GM19239 (cell line): Measurements from ENCODE around the gene KRT37.
"Not testable (repeated sequence)": the region's sequence is repeated elsewhere in the genome, so short reads cannot be mapped to it uniquely, and the experiment has no call there.

Source experiments
- DNase-seq: peaks from one replicate; pipeline ENCODE4 v3.0.0; 2011; ENCODE audit warnings: low spot score; ENCODE audit not compliant: insufficient read length
- FAIRE-seq: peaks from 2 replicates; lab custom pipeline; 2011; peaks lifted over from hg19 to GRCh38; lab: Jason Lieb, UNC

The KRT37 gene

DNA sequence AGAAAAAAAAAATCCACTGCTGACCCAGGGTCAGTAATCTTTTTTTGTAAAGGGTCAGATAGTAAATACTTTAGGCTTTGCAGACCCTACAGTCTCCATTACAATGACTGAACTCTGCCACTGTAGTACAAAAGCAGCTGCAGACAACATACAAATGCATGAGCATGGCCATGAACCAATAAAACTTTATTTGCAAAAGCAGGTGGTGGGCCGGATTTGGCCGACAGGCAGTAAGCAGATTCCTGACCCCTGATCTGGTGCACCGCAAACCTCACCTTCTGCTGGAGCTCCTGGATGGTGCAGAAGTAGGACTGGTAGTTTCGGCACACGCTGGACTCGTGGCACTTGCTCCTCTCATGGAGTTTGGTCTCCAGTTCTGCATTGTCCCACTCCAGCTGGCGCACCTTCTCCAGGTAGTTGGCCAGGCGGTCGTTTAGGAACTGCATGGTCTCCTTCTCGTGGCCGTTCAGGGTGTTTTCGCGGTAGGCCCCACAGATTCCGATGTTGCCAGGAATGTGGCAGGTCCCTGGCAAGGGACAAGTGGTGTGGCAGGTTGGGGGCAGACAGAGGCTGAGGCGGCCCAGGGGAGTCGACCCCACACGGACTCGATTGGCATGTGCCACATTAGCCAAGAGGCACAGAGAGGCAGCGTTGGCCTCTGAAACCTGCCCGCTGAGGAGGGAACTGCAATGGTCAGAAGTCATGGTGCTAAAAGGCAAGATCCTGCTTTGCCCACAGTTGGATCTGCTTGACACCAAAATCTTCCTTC lies 13.1 kb downstream of the KRT37 start:
- FAIRE-seq = no peak

GRCh38 chr17:41407226-41407625 lies 17.2 kb downstream of the KRT37 start:
- FAIRE-seq (no peak), DNase-seq (no peak)

More for the DNA sequence above, 13.1 kb downstream of the KRT37 start:
- DNase-seq = no peak

DNA sequence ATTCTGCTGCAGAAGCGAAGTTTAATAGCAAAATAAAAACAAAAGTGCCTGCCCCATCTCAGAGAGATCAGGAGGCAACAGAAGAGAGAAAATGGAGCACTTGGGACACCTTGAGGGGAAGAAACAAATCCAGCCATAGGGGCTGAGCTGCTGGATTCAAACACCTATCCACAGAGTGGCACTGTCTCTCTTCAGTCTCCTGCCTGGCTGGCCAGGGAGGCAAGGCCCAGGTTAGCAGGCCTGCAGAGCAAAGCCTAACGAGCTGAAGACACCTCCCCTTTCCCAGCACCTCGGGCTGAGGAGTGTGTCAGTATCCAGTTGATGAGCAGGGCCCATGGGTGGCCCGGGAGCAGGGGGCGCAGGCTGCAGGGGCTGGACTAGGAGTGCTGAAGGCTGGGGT lies 18.2 kb downstream of the KRT37 start:
- FAIRE-seq (no peak), DNase-seq (no peak)

GRCh38 chr17:41404024-41404671 lies 20.2 kb downstream of the KRT37 start:
- FAIRE-seq (no peak), DNase-seq (no peak)

DNA sequence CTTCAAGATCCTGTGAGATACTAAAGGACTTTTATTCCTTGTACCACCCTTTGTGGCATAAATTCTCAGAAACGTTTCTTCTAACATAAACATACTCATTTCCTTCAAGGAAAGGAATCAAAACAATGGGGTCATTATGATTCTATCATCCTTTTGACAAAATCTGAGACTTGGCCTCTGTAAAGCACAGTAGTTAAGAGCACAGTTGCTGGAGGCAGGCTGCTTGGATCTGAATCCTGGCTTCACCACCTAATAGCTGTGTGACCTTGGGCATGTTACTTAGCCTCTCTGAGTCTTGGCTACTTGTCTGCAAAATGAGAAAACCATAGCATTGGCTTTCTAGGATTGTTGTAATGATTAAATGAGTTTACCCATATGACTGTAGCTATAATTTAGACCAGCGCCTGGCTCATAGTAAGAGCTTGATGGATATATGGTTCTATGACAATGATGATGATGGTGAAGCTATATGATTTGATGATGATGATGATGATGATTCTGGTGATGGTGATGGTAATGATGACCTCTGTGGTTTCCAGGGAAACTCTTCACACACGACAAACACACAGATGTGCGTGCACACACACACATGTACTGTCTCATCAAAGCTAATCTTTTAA lies 20.9 kb downstream of the KRT37 start:
- FAIRE-seq (no peak), DNase-seq (no peak)

- no peak for FAIRE-seq
Observed at GRCh38 chr17:41402161-41402560, 22.2 kb downstream of the KRT37 start.

GRCh38 chr17:41396996-41397660 lies 27.3 kb downstream of the KRT37 start, which contains the start of gene KRT31:
Gene KRT31, minus strand, starts transcription at chr17:41397608. Its CDS starts 69 bp downstream, at chr17:41397539.
- FAIRE-seq = no peak
- DNase-seq = no peak

More at GRCh38 chr17:41402161-41402560, 22.2 kb downstream of the KRT37 start:
- no peak for DNase-seq

GRCh38 chr17:41396340-41396739 lies 28.0 kb downstream of the KRT37 start:
- no peak for FAIRE-seq
- no peak for DNase-seq

- FAIRE-seq (no peak), DNase-seq (no peak)
Observed at GRCh38 chr17:41395611-41396010, 28.8 kb downstream of the KRT37 start.

DNA sequence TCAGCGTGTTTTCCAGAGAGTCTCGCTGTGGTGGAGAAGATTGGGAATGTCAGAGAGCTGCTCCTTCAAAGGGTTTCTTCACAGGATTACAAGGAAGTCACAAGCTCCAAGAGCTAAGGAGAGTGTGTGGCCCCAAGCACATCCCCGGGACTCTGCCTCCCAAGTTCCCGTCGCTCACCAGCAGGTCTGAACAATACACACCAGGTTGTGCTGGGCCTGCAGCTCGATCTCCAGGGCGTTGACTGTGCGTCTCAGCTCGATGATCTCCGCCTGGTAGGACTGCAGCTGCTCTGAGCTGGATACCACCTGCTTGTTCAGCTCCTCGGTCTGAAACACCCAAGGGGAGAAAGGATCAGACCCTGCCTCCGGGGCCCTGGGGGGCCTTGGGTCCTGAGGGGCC lies 29.3 kb downstream of the KRT37 start:
- not testable (repeated sequence) for DNase-seq, FAIRE-seq

DNA sequence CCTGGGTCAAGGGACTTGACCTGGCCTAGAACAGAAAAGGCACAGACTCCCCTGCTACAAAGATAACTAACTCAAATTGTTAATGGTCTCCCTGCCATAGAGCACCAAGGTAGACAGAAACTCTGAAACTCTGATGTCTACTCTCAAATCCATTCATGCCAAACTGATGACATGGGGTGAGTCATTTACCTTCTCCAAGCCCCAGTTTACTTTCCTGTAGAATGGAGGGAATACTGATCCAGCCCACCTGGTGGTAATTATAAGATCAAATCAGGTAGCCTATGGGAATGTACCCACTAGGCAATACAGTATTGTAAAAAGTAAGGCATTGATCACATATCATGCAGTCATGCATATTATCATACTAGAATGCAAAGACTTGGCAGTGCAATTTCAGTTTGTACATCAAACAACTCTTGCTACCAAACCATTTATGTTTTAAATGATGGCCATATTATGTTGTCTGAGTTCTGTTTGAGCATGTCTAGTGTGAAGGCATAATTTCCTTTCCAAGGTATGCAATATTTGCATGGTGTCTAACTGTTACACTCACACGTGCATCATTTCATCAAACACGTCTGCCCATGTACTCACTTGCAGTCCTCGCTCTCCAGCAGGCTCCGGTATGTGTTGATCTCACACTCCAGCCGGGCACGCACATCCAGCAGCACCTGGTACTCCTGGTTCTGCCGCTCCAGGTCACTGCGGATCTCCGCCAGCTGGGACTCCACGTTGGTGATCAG lies 30.0 kb downstream of the KRT37 start:
- no peak for FAIRE-seq
- no peak for DNase-seq

- DNase-seq = no peak
- FAIRE-seq = no peak
Observed at GRCh38 chr17:41393826-41394225, 30.6 kb downstream of the KRT37 start.

- FAIRE-seq = no peak
Observed at GRCh38 chr17:41393294-41393693, 31.1 kb downstream of the KRT37 start.

GRCh38 chr17:41392278-41392677 lies 32.1 kb downstream of the KRT37 start:
- no peak for DNase-seq
- FAIRE-seq = no peak

More at GRCh38 chr17:41393294-41393693, 31.1 kb downstream of the KRT37 start:
- no peak for DNase-seq

- no peak for DNase-seq
- FAIRE-seq = no peak
Observed at GRCh38 chr17:41391535-41391934, 32.9 kb downstream of the KRT37 start.

DNA sequence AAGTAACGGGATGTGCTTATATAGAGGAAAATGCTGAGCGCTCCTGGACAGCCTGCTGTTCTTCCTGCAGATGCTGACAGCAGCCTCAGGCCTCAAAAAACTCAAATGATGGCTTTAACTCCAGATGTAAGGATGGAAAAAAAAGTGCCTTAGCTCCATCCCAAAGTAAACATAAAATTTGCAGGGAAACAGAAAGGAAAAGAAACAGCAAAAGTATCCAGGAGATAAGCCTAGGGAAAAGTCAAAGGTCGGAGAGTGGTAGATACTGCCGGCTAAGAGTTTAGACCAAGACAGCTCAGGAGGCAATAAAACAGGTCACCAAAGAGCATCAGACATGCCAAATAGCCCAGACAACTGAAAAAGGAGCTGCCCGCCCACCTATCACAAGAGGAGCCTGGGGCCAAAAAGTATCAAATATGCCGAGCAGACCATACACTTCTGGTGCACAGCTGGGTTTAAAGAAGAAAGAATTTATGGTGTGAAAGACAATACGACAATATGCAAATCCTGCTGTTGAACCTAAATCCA lies 33.9 kb downstream of the KRT37 start:
- FAIRE-seq (no peak), DNase-seq (no peak)

GRCh38 chr17:41387670-41388069 lies 36.7 kb downstream of the KRT37 start:
- FAIRE-seq (no peak), DNase-seq (no peak)

GRCh38 chr17:41386227-41386626 lies 38.2 kb downstream of the KRT37 start:
- DNase-seq (no peak), FAIRE-seq (no peak)

- DNase-seq = no peak
- FAIRE-seq = no peak
Observed at GRCh38 chr17:41383690-41384089, 40.7 kb downstream of the KRT37 start.

DNA sequence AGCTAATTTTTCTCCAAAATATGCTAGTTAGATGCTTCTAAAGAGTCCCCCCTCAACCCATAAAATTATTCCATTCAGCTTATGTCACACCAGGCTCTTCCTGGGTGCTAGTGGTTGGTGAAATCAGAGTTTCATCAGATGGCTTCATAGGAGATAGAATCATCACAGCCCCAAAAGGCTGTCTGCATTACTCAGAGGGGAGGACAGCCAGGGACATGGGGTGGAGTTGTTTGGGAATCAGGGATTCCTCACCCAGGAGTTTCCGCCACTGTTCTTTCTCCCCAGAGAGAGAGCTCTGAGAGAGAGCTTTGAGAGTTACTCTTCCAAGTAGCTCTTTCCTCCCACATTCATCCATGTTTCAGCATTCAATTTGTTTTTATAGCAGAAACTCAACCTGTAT lies 42.0 kb downstream of the KRT37 start:
- FAIRE-seq = no peak
- no peak for DNase-seq
